ENCODE results near the gene CNR1. TPM values are rescaled to one million over a fixed set of nuclear protein-coding genes. Genes with fewer than 3 reads are reported as not detected.

Gene CNR1
- total RNA-seq, 1 experiment from 2014 or later, result 0.13 TPM

DNA sequence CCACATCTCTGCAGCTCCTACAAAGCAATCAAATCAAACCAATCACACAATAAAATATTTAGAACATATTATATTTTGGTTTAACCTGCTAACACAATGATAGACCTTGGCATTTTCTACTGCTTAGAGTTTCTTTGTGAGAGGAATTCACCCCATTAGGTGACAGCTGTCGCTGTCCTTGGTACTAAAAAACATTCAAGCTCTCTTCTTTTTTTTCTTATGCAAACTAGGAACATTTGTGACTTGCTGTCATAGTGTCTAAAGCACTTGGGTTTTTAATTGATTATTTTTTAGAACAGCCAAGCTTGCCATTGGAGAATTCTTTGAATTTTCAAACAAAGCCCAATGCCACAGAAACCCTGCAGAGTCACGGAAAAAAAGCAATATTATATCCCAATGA lies 46.4 kb downstream of the CNR1 start:
- in situ Hi-C loops (cut with HindIII; ENCODE audit: low pct_unique_long_range_greater_than_20kb, low sequenced_read_pairs), result no loop called here
- H3K27ac ChIP-seq (ENCODE audit: low read length), result no peak overlapping the region
- CTCF ChIA-PET, result no interaction called here
- no peaks in the 10 kb centered on the region for H3K4me1 ChIP-seq (ENCODE audit: control insufficient read depth, insufficient read depth, low read length)
- no peak overlapping the region for H3K4me3 ChIP-seq (ENCODE audit: low read depth in 2 of 2, low read length in 2 of 2)
- DNase-seq (ENCODE audit: low read depth, low spot score) (no peak), ATAC-seq (no peak)
- intact Hi-C loops (cut with micrococcal nuclease; ENCODE audit: unreplicated experiment), result no loop called here
- H3K27me3 ChIP-seq (ENCODE audit: control insufficient read depth, insufficient read depth, low read length), result no peaks in the 10 kb centered on the region
- H3K9me3 ChIP-seq (ENCODE audit: control insufficient read depth, insufficient read depth, low read depth, low read length), result peaks cover 11% of the 10 kb centered on the region; the same call in 1 of the 2 replicates
- TF ChIP-seq, protein P1, sequence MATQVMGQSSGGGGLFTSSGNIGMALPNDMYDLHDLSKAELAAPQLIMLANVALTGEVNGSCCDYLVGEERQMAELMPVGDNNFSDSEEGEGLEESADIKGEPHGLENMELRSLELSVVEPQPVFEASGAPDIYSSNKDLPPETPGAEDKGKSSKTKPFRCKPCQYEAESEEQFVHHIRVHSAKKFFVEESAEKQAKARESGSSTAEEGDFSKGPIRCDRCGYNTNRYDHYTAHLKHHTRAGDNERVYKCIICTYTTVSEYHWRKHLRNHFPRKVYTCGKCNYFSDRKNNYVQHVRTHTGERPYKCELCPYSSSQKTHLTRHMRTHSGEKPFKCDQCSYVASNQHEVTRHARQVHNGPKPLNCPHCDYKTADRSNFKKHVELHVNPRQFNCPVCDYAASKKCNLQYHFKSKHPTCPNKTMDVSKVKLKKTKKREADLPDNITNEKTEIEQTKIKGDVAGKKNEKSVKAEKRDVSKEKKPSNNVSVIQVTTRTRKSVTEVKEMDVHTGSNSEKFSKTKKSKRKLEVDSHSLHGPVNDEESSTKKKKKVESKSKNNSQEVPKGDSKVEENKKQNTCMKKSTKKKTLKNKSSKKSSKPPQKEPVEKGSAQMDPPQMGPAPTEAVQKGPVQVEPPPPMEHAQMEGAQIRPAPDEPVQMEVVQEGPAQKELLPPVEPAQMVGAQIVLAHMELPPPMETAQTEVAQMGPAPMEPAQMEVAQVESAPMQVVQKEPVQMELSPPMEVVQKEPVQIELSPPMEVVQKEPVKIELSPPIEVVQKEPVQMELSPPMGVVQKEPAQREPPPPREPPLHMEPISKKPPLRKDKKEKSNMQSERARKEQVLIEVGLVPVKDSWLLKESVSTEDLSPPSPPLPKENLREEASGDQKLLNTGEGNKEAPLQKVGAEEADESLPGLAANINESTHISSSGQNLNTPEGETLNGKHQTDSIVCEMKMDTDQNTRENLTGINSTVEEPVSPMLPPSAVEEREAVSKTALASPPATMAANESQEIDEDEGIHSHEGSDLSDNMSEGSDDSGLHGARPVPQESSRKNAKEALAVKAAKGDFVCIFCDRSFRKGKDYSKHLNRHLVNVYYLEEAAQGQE (IDR thresholded peaks at IDR 0.05; ENCODE audit: insufficient read depth in 1 of 2, low read depth in 2 of 2, low read length in 1 of 2), result peak in 1 of 2 experiments; percentile 77; a peak in 2 of 4 replicates
- TF ChIP-seq TCF7L2 (IDR thresholded peaks at IDR 0.05; ENCODE audit: low read depth, low read length), result no peak
- H3K36me3 ChIP-seq (ENCODE audit: control insufficient read depth, insufficient read depth, low read length), result no peaks in the 10 kb centered on the region
- POLR2A ChIA-PET, result no interaction called here
- no TSS peak for BruUV-seq (replicated peaks)

DNA sequence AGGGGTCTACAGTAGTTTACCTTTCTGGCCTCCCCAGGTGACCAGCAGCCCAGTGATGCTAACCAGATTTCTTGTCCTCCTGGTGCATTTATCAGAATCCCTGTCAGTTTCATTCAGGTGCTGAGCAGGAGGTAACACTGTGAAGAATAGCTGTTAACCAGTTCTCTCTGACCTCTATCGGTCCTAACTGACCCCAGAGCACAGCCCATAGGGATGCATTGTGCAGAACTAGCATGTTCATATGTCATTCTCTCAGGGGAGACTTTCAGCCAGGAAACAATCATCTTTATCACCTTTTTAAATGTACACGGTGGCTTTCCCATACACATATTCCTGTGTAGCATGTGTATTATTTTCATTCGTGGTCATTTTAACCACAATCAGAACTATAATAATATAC lies 49.9 kb downstream of the CNR1 start:
- Histone ChIP-seq H3K4me3 (ENCODE audit: low read depth in 2 of 2, low read length in 2 of 2) (no peak overlapping the region), H3K4me1 (ENCODE audit: control insufficient read depth, insufficient read depth, low read length) (no peaks in the 10 kb centered on the region), H3K36me3 (ENCODE audit: control insufficient read depth, insufficient read depth, low read length) (no peaks in the 10 kb centered on the region), H3K9me3 (ENCODE audit: control insufficient read depth, insufficient read depth, low read depth, low read length) (no peaks in the 10 kb centered on the region), H3K27me3 (ENCODE audit: control insufficient read depth, insufficient read depth, low read length) (no peaks in the 10 kb centered on the region), H3K27ac (ENCODE audit: low read length) (no peak overlapping the region)
- intact Hi-C loops (cut with micrococcal nuclease; ENCODE audit: unreplicated experiment) (no loop called here), in situ Hi-C loops (cut with HindIII; ENCODE audit: low pct_unique_long_range_greater_than_20kb, low sequenced_read_pairs) (no loop called here)
- no peak for ATAC-seq
- TF ChIP-seq, protein P2, sequence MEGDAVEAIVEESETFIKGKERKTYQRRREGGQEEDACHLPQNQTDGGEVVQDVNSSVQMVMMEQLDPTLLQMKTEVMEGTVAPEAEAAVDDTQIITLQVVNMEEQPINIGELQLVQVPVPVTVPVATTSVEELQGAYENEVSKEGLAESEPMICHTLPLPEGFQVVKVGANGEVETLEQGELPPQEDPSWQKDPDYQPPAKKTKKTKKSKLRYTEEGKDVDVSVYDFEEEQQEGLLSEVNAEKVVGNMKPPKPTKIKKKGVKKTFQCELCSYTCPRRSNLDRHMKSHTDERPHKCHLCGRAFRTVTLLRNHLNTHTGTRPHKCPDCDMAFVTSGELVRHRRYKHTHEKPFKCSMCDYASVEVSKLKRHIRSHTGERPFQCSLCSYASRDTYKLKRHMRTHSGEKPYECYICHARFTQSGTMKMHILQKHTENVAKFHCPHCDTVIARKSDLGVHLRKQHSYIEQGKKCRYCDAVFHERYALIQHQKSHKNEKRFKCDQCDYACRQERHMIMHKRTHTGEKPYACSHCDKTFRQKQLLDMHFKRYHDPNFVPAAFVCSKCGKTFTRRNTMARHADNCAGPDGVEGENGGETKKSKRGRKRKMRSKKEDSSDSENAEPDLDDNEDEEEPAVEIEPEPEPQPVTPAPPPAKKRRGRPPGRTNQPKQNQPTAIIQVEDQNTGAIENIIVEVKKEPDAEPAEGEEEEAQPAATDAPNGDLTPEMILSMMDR (IDR thresholded peaks at IDR 0.05), result no peak
- TF ChIP-seq TCF7L2 (IDR thresholded peaks at IDR 0.05; ENCODE audit: low read depth, low read length) (no peak), POLR2AphosphoS5 (IDR thresholded peaks at IDR 0.05; ENCODE audit: low read depth, low read length) (no peak), SIN3A (IDR thresholded peaks at IDR 0.05; ENCODE audit: borderline replicate concordance, insufficient read depth, low read depth, low read length) (no peak)
- TF ChIP-seq, protein P1 (IDR thresholded peaks at IDR 0.05; ENCODE audit: insufficient read depth in 1 of 2, low read depth in 2 of 2, low read length in 1 of 2), result no peak
- no TSS peak for BruUV-seq (replicated peaks)
- ChIA-PET CTCF (no interaction called here), POLR2A (no interaction called here)
- no peak for DNase-seq (ENCODE audit: low read depth, low spot score)
